Hepatocyte (in vitro differentiated cells): ENCODE measurements around the gene LBHD2.
A peak's percentile ranks its signal among the peaks of the same experiment; 100 is the strongest.

Experiments
- CTCF ChIP-seq: fragments of 200-600 bp; sonication (generic); IDR thresholded peaks from 2 replicates; pipeline ENCODE4 v1.5.1; 2016; ENCODE audit warnings: antibody characterized with exemption, mild to moderate bottlenecking; ENCODE audit not compliant: poor library complexity
- EZH2 ChIP-seq: fragments of 200-600 bp; sonication (generic); IDR thresholded peaks from 2 replicates; pipeline ENCODE4 v1.6.1; 2016; ENCODE audit warnings: antibody characterized with exemption, mild to moderate bottlenecking, borderline replicate concordance

- TF ChIP-seq CTCF (peak; percentile 23), EZH2 (no peak)
Observed at GRCh38 chr14:103126873-103127304, 42.9 kb downstream of the LBHD2 start.
